ENCODE data around the gene RBM6. TPM values are rescaled to one million over a fixed set of nuclear protein-coding genes. Genes with fewer than 3 reads are reported as not detected.
A peak's percentile ranks its signal among the peaks of the same experiment; 100 is the strongest.

The RBM6 gene
- total RNA-seq, 4 donors from 2014 or later = 106 to 182 (median 158) TPM

DNA sequence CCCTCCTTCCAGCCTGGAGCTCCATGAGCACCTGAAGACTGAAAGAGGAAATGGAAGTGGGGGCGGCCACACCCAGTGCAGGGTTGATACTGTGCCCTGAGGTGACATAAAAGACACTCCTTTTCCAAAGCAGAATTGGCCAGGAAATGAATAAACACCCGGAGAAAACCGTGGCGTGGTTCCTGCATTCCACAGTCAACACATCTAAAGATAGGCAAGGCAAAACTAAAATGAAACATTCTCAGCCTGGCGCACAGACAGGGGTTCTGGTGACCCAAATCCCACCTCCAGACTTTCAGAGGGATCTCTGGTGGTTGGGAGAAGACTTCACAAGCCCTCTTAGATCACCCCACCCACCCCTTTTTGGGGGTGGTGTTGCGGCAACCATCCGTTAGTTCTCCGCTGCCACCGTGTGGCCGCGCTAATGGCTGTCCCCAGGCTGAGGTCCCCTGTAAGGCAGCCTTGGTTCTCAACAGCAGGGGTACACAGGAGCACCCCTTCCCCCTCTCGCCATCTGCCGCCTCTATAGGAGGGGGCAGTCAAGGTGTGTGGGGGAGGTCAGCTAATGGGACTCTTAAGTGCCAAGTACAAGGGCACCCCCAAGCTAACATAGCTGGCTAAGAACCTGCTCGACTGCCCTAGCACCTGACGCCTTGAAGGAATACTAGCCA lies 33.7 kb upstream of the RBM6 start:
- Histone ChIP-seq H3K27me3 (no peaks in the 10 kb centered on the region), H3K4me1 (peaks cover 0 to 24% (median 10%) of the 10 kb centered on the region in 4 donors), H3K9me3 (no peaks in the 10 kb centered on the region), H3K27ac (peak overlapping the region in 3 of 4 donors; percentile 33 to 68 (median 45)), H3K36me3 (peaks cover 0 to 29% (median 6%) of the 10 kb centered on the region in 3 donors), H3K4me3 (peak overlapping the region in 2 of 4 donors; percentile 16 to 17)
- DNase-seq (ENCODE audit: low spot score in 2 of 2) = peak in 1 of 2 donors; percentile 27
- 25 to 30% methylated on average over 12 to 13 of the region's 15 CpGs for WGBS, 2 donors
- peak; percentile 30 to 73 (median 61) for TF ChIP-seq CTCF (IDR thresholded peaks at IDR 0.05)
- no peak for TF ChIP-seq EP300 (IDR thresholded peaks at IDR 0.05)

- no peaks in the 10 kb centered on the region for H3K27me3 ChIP-seq
- H3K27ac ChIP-seq = no peak overlapping the region
- H3K4me3 ChIP-seq = no peak overlapping the region
- no peak for TF ChIP-seq CTCF (IDR thresholded peaks at IDR 0.05)
- no peak for TF ChIP-seq EP300 (IDR thresholded peaks at IDR 0.05)
- TF ChIP-seq POLR2A (IDR thresholded peaks at IDR 0.05) = no peak
- no peaks in the 10 kb centered on the region for H3K9me3 ChIP-seq
- peaks cover 0 to 49% (median 6%) of the 10 kb centered on the region in 3 donors for H3K36me3 ChIP-seq
- no peak for DNase-seq (ENCODE audit: low spot score in 2 of 2)
- 84 to 88% methylated on average over 14 of the region's 14 CpGs for WGBS, 2 donors
- H3K4me1 ChIP-seq = peaks cover 0 to 20% (median 10%) of the 10 kb centered on the region in 4 donors
Observed at GRCh38 chr3:49908373-49909199, 31.4 kb upstream of the RBM6 start.

DNA sequence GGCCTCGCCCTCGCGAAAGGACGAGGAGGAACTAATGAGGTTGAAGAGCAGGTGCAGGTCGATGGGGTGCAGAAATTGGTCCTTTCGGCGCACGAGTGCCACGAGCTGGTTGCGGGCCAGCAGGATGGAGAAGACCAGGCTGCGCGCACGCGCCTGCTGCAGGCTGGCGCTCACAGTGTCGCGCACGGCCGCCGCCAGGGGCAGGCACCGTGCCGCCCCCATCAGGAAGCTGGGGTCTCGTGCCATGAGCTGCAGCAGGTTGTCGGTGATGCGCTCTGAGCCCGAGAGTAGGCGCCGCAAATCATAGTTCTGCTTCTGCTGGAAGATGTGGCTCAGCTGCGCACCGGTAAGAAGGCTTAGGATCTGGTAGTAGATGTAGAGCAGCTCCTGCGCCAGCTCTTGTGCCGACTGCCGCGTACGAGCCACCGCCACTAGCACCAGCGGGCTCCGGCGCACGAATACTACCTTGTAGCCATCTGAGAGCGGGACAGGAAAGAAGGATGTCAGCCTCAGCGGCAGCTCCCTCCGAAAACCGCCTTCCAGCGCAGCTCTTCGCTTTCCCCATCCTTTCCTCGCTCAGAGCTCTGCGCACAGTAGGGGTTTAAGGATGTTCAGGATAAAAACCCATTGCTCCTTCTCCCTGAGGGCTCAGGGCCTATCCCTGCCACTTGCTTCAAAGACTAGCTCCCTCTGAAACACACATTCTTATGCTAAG lies 29.4 kb upstream of the RBM6 start:
- no peak for DNase-seq (ENCODE audit: low spot score in 2 of 2)
- H3K4me1 ChIP-seq = peaks cover 0 to 11% (median 9%) of the 10 kb centered on the region in 4 donors
- H3K9me3 ChIP-seq = no peaks in the 10 kb centered on the region
- H3K27ac ChIP-seq = no peak overlapping the region
- WGBS, 2 donors = 69 to 73% methylated on average over 42 to 48 of the region's 48 CpGs
- no peaks in the 10 kb centered on the region for H3K27me3 ChIP-seq
- H3K36me3 ChIP-seq = peaks cover 0 to 49% (median 6%) of the 10 kb centered on the region in 3 donors
- H3K4me3 ChIP-seq = no peak overlapping the region
- TF ChIP-seq CTCF (IDR thresholded peaks at IDR 0.05) (no peak), EP300 (IDR thresholded peaks at IDR 0.05) (no peak)

DNA sequence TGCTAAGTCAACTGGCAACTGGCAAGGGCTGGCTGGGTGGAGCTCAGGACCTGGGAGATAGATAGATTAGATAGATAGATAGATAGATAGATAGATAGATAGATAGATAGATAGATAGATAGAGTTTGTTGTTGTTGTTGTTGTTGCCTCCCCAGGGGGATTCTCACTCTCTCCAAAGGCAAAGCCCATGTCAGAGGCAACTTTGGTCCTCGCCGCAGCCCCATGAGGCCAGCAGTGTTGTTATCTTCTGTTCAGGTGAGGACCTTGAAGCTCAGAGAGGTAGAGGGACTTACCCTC lies 28.9 kb upstream of the RBM6 start:
- no peak for DNase-seq (ENCODE audit: low spot score in 2 of 2)
- Histone ChIP-seq H3K4me1 (peaks cover 0 to 6% (median 4%) of the 10 kb centered on the region in 4 donors), H3K4me3 (no peak overlapping the region), H3K27ac (no peak overlapping the region), H3K9me3 (no peaks in the 10 kb centered on the region), H3K36me3 (peaks cover 0 to 49% (median 6%) of the 10 kb centered on the region in 3 donors), H3K27me3 (no peaks in the 10 kb centered on the region)
- TF ChIP-seq POLR2A (IDR thresholded peaks at IDR 0.05) = no peak
- no peak for TF ChIP-seq EP300 (IDR thresholded peaks at IDR 0.05)
- TF ChIP-seq CTCF (IDR thresholded peaks at IDR 0.05) = no peak
- WGBS, 2 donors = 90 to 97% methylated on average over 2 of the region's 2 CpGs

Data from tibial nerve (tissue), 4 donors.